Nephron progenitor cell (in vitro differentiated cells): ENCODE measurements around the gene HOXC10.
A peak's percentile ranks its signal among the peaks of the same experiment; 100 is the strongest.

ENCODE experiments used
- DNase-seq: peaks from one replicate; pipeline ENCODE4 v3.0.0; 2021
- H3K27ac Mint-ChIP-seq: 2 replicates; pipeline ENCODE4 v1.8.0; 2021; ENCODE audit warnings: mild to moderate bottlenecking, moderate library complexity, mixed read lengths
- H3K27me3 Mint-ChIP-seq: 2 replicates; pipeline ENCODE4 v1.8.0; 2021; ENCODE audit warnings: mild to moderate bottlenecking, low read depth, mixed read lengths; ENCODE audit not compliant: poor library complexity
- H3K36me3 Mint-ChIP-seq: 2 replicates; pipeline ENCODE4 v1.8.0; 2021; ENCODE audit warnings: low read depth, mixed read lengths
- H3K4me1 Mint-ChIP-seq: 2 replicates; pipeline ENCODE4 v1.8.0; 2021; ENCODE audit warnings: mixed read lengths
- H3K4me3 Mint-ChIP-seq: 2 replicates; pipeline ENCODE4 v1.8.0; 2021; ENCODE audit warnings: mild to moderate bottlenecking, moderate library complexity, mixed read lengths
- H3K9me3 Mint-ChIP-seq: 2 replicates; pipeline ENCODE4 v1.8.0; 2021; ENCODE audit warnings: mild to moderate bottlenecking, moderate library complexity, mixed read lengths
- CTCF ChIP-seq: fragments of 200-600 bp; sonication (generic); IDR thresholded peaks from 2 replicates; pipeline ENCODE4 v1.5.0; 2021; ENCODE audit warnings: antibody characterized with exemption

The HOXC10 gene

GRCh38 chr12:54012631-54013409 lies 27.9 kb downstream of the HOXC10 start:
- peaks cover 21% of the 10 kb centered on the region for H3K36me3 Mint-ChIP-seq
- H3K4me3 Mint-ChIP-seq: peak overlapping the region; percentile 91
- no peaks in the 10 kb centered on the region for H3K9me3 Mint-ChIP-seq
- no peak for DNase-seq
- H3K27ac Mint-ChIP-seq: peak overlapping the region; percentile 98
- no peak for TF ChIP-seq CTCF
- peaks cover 62% of the 10 kb centered on the region for H3K4me1 Mint-ChIP-seq
- peaks cover 6% of the 10 kb centered on the region for H3K27me3 Mint-ChIP-seq

- DNase-seq: no peak
These were observed 29.6 kb downstream of the HOXC10 start for GRCh38 chr12:54014377-54015017.

GRCh38 chr12:54015018-54015931 lies 30.3 kb downstream of the HOXC10 start:
- peaks cover 6% of the 10 kb centered on the region for H3K27me3 Mint-ChIP-seq
- no peak for TF ChIP-seq CTCF
- H3K9me3 Mint-ChIP-seq: no peaks in the 10 kb centered on the region
- H3K27ac Mint-ChIP-seq: peak overlapping the region; percentile 97
- H3K4me3 Mint-ChIP-seq: peak overlapping the region; percentile 91
- H3K4me1 Mint-ChIP-seq: peaks cover 61% of the 10 kb centered on the region
- no peak for DNase-seq
- peaks cover 24% of the 10 kb centered on the region for H3K36me3 Mint-ChIP-seq

More at GRCh38 chr12:54014377-54015017, 29.6 kb downstream of the HOXC10 start:
- Mint-ChIP-seq H3K9me3 (no peaks in the 10 kb centered on the region), H3K27me3 (peaks cover 6% of the 10 kb centered on the region), H3K36me3 (peaks cover 24% of the 10 kb centered on the region), H3K4me1 (peaks cover 56% of the 10 kb centered on the region), H3K4me3 (peak overlapping the region; percentile 91), H3K27ac (peak overlapping the region; percentile 97)
- TF ChIP-seq CTCF: no peak

GRCh38 chr12:54016051-54016450 lies 31.1 kb downstream of the HOXC10 start:
- peak overlapping the region; percentile 97 for H3K27ac Mint-ChIP-seq
- peaks cover 24% of the 10 kb centered on the region for H3K36me3 Mint-ChIP-seq
- no peak for DNase-seq
- peaks cover 55% of the 10 kb centered on the region for H3K4me1 Mint-ChIP-seq
- H3K27me3 Mint-ChIP-seq: peaks cover 6% of the 10 kb centered on the region
- no peak for TF ChIP-seq CTCF
- peak overlapping the region; percentile 91 for H3K4me3 Mint-ChIP-seq
- H3K9me3 Mint-ChIP-seq: no peaks in the 10 kb centered on the region

- Mint-ChIP-seq H3K4me1 (peaks cover 54% of the 10 kb centered on the region), H3K36me3 (peaks cover 29% of the 10 kb centered on the region), H3K27ac (peak overlapping the region; percentile 97), H3K27me3 (peaks cover 8% of the 10 kb centered on the region), H3K4me3 (peak overlapping the region; percentile 91), H3K9me3 (no peaks in the 10 kb centered on the region)
- peak; percentile 75 for DNase-seq
- no peak for TF ChIP-seq CTCF
These were observed 31.6 kb downstream of the HOXC10 start for GRCh38 chr12:54016478-54016964.
